Hepatocyte (in vitro differentiated cells): Measurements from ENCODE around the gene DBR1.

Experiments
- EZH2 ChIP-seq: fragments of 200-600 bp; sonication (generic); IDR thresholded peaks from 2 replicates; pipeline ENCODE4 v1.6.1; 2016; ENCODE audit warnings: antibody characterized with exemption, mild to moderate bottlenecking, borderline replicate concordance
- EZH2phosphoT487 ChIP-seq: fragments of 200-600 bp; sonication (generic); IDR thresholded peaks from one replicate; pipeline ENCODE4 v1.6.1; 2018; ENCODE audit warnings: antibody characterized with exemption, mild to moderate bottlenecking, low read depth, moderate library complexity; ENCODE audit not compliant: unreplicated experiment, severe bottlenecking
- TF ChIP-seq, protein P1 (sequence below): fragments of 200-600 bp; sonication (generic); IDR thresholded peaks from 2 replicates; pipeline ENCODE4 v1.5.1; 2016; ENCODE audit warnings: antibody characterized with exemption, mild to moderate bottlenecking; ENCODE audit not compliant: poor library complexity

DNA sequence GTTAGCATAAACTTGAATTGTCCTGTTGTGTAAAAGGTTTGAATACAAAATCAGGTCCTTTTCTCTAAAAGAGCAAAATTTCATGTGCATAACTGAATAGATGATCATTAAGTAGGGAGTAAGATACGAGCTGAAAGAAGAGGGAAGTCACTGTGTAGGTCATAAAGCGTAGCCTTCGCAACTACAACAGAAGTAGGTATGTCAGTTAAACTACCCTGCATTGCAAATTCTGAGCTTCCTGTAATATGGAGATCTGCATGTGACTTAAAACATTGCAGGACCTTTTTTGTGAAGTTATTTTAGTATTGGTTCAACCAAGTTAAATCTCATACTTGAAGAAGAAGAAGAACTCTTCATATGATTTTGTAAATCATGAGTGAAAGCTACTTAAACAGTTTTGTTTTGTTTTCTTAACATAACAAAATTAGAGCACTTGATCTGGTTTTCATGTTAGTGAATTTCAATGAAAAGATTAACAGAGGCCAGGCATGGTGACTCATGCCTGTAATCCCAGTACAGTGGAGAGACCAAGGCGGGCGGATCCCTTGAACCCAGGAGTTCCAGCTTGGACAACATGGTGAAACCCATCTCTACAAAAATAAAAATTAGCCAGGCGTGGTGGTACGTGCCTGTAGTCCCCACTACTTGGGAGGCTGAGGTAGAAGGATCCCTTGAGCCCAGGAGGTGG, 38.8 kb upstream of the DBR1 start:
- TF ChIP-seq, protein P1, sequence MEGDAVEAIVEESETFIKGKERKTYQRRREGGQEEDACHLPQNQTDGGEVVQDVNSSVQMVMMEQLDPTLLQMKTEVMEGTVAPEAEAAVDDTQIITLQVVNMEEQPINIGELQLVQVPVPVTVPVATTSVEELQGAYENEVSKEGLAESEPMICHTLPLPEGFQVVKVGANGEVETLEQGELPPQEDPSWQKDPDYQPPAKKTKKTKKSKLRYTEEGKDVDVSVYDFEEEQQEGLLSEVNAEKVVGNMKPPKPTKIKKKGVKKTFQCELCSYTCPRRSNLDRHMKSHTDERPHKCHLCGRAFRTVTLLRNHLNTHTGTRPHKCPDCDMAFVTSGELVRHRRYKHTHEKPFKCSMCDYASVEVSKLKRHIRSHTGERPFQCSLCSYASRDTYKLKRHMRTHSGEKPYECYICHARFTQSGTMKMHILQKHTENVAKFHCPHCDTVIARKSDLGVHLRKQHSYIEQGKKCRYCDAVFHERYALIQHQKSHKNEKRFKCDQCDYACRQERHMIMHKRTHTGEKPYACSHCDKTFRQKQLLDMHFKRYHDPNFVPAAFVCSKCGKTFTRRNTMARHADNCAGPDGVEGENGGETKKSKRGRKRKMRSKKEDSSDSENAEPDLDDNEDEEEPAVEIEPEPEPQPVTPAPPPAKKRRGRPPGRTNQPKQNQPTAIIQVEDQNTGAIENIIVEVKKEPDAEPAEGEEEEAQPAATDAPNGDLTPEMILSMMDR: no peak
- TF ChIP-seq EZH2phosphoT487: no peak
- no peak for TF ChIP-seq EZH2
